Heart left ventricle (tissue), 13 donors: Measurements from ENCODE around the gene KCNH8.

Experiments
- POLR2A ChIP-seq, 2 donors: fragments of 450-650 bp; IDR thresholded peaks; one replicate each; pipeline ENCODE4 v1.6.1; 2017; ENCODE audit warnings: antibody characterized with exemption in 2 of 2, mild to moderate bottlenecking in 2 of 2, moderate library complexity in 2 of 2
- TF ChIP-seq, protein P1 (sequence below), 12 donors: fragments of 200-600 bp; sonication (generic) in 4 of 12; IDR thresholded peaks; one replicate each; pipeline versions ENCODE4 v1.5.0 to v1.8.0; 2018 to 2022; ENCODE audit warnings: antibody characterized with exemption in 12 of 12, mild to moderate bottlenecking in 5 of 12
- donor health status: ischemic (EF 13 %, LVEDD 7.1; RV severe dilation, severe dysfunction).
- donor health status: DM: no; HTN: yes; CAD: no.
- donor health status: DM: no; HTN: no; CAD: no.
- donor health status: ischemic (EF 25% LVEDD 6.9; RV normal size, moderate dysfunction).
- donor health status: ischemic (EF 25% LVEDD 5.7; RV mildly dilated, moderate dysfunction).
- donor health status: ischemic (EF 35%, LVEDD 5.7; RV mildly dilated, moderate dysfunction).
- donor health status: nonischemic (EF 11% LVEDD 7.7; RV severe dilation, severe dysfunction).
- donor health status: DM: yes; HTN: yes; CAD: no.
- donor health status: PGD.
- donor health status: ischemic (EF 29% LVEDD 5.4; RV normal size, mild dysfunction).
- donor health status: nonischemic (EF 23%, LVEDD 6.1; RV moderate dilation, normal function).

GRCh38 chr3:19348500-19348899 is 200.2 kb downstream of the KCNH8 start:
- no peak for TF ChIP-seq POLR2A (IDR thresholded peaks at IDR 0.05)
- TF ChIP-seq, protein P1, sequence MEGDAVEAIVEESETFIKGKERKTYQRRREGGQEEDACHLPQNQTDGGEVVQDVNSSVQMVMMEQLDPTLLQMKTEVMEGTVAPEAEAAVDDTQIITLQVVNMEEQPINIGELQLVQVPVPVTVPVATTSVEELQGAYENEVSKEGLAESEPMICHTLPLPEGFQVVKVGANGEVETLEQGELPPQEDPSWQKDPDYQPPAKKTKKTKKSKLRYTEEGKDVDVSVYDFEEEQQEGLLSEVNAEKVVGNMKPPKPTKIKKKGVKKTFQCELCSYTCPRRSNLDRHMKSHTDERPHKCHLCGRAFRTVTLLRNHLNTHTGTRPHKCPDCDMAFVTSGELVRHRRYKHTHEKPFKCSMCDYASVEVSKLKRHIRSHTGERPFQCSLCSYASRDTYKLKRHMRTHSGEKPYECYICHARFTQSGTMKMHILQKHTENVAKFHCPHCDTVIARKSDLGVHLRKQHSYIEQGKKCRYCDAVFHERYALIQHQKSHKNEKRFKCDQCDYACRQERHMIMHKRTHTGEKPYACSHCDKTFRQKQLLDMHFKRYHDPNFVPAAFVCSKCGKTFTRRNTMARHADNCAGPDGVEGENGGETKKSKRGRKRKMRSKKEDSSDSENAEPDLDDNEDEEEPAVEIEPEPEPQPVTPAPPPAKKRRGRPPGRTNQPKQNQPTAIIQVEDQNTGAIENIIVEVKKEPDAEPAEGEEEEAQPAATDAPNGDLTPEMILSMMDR (IDR thresholded peaks at IDR 0.05), result no peak
